ENCODE measurements around the gene FOXK2. TPM values are rescaled to one million over a fixed set of nuclear protein-coding genes. Genes with fewer than 3 reads are reported as not detected.

Gene FOXK2
- total RNA-seq, 1 donor from 2014 or later = 64.3 TPM

- Mint-ChIP-seq H3K27ac (ENCODE audit: unreplicated experiment) (no peak overlapping the region), H3K9me3 (ENCODE audit: unreplicated experiment) (no peaks in the 10 kb centered on the region), H3K36me3 (ENCODE audit: low read depth, unreplicated experiment) (peaks cover 6% of the 10 kb centered on the region), H3K27me3 (ENCODE audit: unreplicated experiment) (peaks cover 21% of the 10 kb centered on the region), H3K4me3 (ENCODE audit: unreplicated experiment) (no peak overlapping the region), H3K4me1 (ENCODE audit: unreplicated experiment) (peaks cover 6% of the 10 kb centered on the region)
- DNase-seq (ENCODE audit: low spot score) = no peak
- TF ChIP-seq CTCF (IDR thresholded peaks at IDR 0.05; ENCODE audit: unreplicated experiment) = no peak
Observed at GRCh38 chr17:82493226-82493781, 26.2 kb upstream of the FOXK2 start.

- Mint-ChIP-seq H3K4me1 (ENCODE audit: unreplicated experiment) (peaks cover 6% of the 10 kb centered on the region), H3K9me3 (ENCODE audit: unreplicated experiment) (no peaks in the 10 kb centered on the region), H3K27ac (ENCODE audit: unreplicated experiment) (peak overlapping the region; percentile 68), H3K4me3 (ENCODE audit: unreplicated experiment) (peak overlapping the region; percentile 82), H3K36me3 (ENCODE audit: low read depth, unreplicated experiment) (peaks cover 6% of the 10 kb centered on the region), H3K27me3 (ENCODE audit: unreplicated experiment) (peaks cover 23% of the 10 kb centered on the region)
- peak; percentile 95 for TF ChIP-seq CTCF (IDR thresholded peaks at IDR 0.05; ENCODE audit: unreplicated experiment)
- DNase-seq (ENCODE audit: low spot score) = peak; percentile 85
Observed at GRCh38 chr17:82494236-82495055, 25.1 kb upstream of the FOXK2 start.

GRCh38 chr17:82495844-82496528, 23.5 kb upstream of the FOXK2 start:
- H3K27me3 Mint-ChIP-seq (ENCODE audit: unreplicated experiment) = peaks cover 23% of the 10 kb centered on the region
- no peaks in the 10 kb centered on the region for H3K9me3 Mint-ChIP-seq (ENCODE audit: unreplicated experiment)
- no peak for DNase-seq (ENCODE audit: low spot score)
- peaks cover 6% of the 10 kb centered on the region for H3K4me1 Mint-ChIP-seq (ENCODE audit: unreplicated experiment)
- peaks cover 6% of the 10 kb centered on the region for H3K36me3 Mint-ChIP-seq (ENCODE audit: low read depth, unreplicated experiment)
- no peak for TF ChIP-seq CTCF (IDR thresholded peaks at IDR 0.05; ENCODE audit: unreplicated experiment)
- peak overlapping the region; percentile 24 for H3K27ac Mint-ChIP-seq (ENCODE audit: unreplicated experiment)
- H3K4me3 Mint-ChIP-seq (ENCODE audit: unreplicated experiment) = no peak overlapping the region

DNA sequence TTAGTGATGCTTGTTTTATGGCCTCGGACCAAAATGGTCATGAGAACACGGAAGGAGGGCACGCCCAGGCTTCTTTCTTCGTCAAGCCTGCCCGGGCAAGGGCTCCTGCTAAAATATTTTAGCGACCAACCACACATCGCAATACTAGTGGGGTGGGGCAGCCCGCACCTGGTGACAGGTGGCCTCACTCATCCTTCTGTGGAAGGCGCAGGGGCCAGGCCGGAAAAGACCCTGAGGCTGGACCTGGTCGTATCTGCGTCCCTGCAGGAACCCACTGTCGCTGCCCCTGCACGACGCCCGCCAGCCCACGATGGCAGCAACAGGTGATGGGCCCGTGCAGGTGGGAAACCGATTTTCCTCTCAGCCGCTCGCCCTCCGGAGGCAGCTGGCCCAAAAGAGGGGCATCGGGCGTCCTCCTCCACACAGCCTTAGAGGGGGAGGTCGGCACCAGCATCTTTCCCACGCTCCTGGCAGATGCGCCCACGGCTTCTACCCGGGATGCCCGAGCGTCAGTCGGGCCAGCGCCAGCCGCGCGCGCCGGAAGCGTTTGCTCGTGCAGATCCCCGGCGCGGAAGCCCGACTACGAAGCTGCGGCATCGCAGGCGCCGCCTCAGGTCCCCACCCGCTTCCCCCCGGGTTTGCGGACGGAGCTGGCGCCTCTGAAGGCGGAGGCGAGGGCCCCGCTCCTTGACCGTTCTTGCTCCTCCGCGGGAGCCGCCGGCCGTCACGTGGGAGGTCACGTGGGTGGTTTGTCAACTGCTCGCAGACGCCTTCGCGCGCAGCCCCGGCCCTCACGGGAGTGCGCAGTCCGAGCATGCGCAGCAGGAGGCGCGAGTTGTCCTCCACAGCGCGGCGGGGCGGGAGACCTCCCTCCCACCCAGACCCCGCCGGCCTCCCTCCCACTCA, 22.8 kb upstream of the FOXK2 start:
- peaks cover 6% of the 10 kb centered on the region for H3K36me3 Mint-ChIP-seq (ENCODE audit: low read depth, unreplicated experiment)
- TF ChIP-seq CTCF (IDR thresholded peaks at IDR 0.05; ENCODE audit: unreplicated experiment) = no peak
- peak; percentile 93 for DNase-seq (ENCODE audit: low spot score)
- H3K27me3 Mint-ChIP-seq (ENCODE audit: unreplicated experiment) = peaks cover 23% of the 10 kb centered on the region
- peaks cover 6% of the 10 kb centered on the region for H3K4me1 Mint-ChIP-seq (ENCODE audit: unreplicated experiment)
- peak overlapping the region; percentile 24 for H3K27ac Mint-ChIP-seq (ENCODE audit: unreplicated experiment)
- H3K4me3 Mint-ChIP-seq (ENCODE audit: unreplicated experiment) = peak overlapping the region; percentile 42
- H3K9me3 Mint-ChIP-seq (ENCODE audit: unreplicated experiment) = no peaks in the 10 kb centered on the region
